T-helper 1 cell treated with Interleukin-12 subunit alpha and Interleukin-12 subunit beta and Interleukin-4 antibody, amounts not matched to agents 30 μg/mL and 1 μg/mL, for 36 hours (primary cell): ENCODE data around the gene TMEM218.
"Not testable (repeated sequence)": the region's sequence is repeated elsewhere in the genome, so short reads cannot be mapped to it uniquely, and the experiment has no call there.

Experiments used
- H3K27ac Mint-ChIP-seq: one replicate; pipeline ENCODE4 v1.8.0; 2021; ENCODE audit warnings: mild to moderate bottlenecking, mixed read lengths
- H3K27me3 Mint-ChIP-seq: one replicate; pipeline ENCODE4 v1.8.0; 2021; ENCODE audit warnings: low read depth, mixed read lengths
- H3K36me3 Mint-ChIP-seq: one replicate; pipeline ENCODE4 v1.8.0; 2021; ENCODE audit warnings: low read depth, mixed read lengths
- H3K4me1 Mint-ChIP-seq: one replicate; pipeline ENCODE4 v1.8.0; 2021; ENCODE audit warnings: low read depth, mixed read lengths
- H3K4me3 Mint-ChIP-seq: one replicate; pipeline ENCODE4 v1.8.0; 2021; ENCODE audit warnings: mild to moderate bottlenecking, moderate library complexity, mixed read lengths
- H3K9me3 Mint-ChIP-seq: one replicate; pipeline ENCODE4 v1.8.0; 2021; ENCODE audit warnings: mixed read lengths

Gene TMEM218

DNA sequence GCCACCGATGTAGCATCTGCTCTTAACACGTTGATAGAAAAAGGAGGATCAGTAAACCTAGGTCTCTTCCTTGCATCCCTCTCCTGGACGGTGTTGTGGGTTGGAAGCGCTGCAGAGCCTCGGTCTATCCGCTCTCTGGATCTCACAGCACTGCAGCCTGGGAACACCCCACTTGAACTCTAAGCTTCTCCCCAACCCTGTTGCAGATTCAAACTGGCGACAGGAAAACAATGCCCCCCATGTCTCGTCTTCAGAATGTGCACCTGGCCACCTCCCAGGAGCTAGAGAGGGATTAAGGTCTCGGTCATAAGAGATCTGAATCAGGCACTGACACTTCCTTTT lies 454 bp downstream of the TMEM218 start:
- H3K27me3 Mint-ChIP-seq, result no peaks in the 10 kb centered on the region
- H3K27ac Mint-ChIP-seq, result peak overlapping the region; percentile 98
- peaks cover 7% of the 10 kb centered on the region for H3K36me3 Mint-ChIP-seq
- peaks cover 20% of the 10 kb centered on the region for H3K4me1 Mint-ChIP-seq
- H3K9me3 Mint-ChIP-seq, result peaks cover 10% of the 10 kb centered on the region
- H3K4me3 Mint-ChIP-seq, result peak overlapping the region; percentile 100

DNA sequence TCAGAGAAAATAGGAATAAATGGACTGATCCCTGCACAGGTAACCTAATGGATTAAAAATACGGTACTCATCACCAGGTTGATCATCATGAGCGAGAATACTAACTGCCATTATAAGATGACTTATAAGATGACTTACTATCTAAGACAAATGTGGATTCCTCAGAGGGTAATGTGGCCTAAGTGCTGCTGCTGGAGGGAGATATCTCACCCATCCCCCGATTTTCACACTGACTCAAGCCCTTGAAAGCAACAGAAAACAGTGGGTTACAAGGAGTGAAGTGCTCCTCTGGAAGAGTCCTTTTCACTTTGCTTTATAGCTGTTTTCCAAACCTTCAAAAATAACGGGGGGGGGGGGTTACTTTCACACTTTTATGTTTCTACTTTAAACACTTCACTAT lies 920 bp downstream of the TMEM218 start:
- peak overlapping the region; percentile 100 for H3K4me3 Mint-ChIP-seq
- H3K36me3 Mint-ChIP-seq, result peaks cover 7% of the 10 kb centered on the region
- H3K4me1 Mint-ChIP-seq, result peaks cover 24% of the 10 kb centered on the region
- no peaks in the 10 kb centered on the region for H3K27me3 Mint-ChIP-seq
- H3K9me3 Mint-ChIP-seq, result peaks cover 10% of the 10 kb centered on the region
- H3K27ac Mint-ChIP-seq, result peak overlapping the region; percentile 98

DNA sequence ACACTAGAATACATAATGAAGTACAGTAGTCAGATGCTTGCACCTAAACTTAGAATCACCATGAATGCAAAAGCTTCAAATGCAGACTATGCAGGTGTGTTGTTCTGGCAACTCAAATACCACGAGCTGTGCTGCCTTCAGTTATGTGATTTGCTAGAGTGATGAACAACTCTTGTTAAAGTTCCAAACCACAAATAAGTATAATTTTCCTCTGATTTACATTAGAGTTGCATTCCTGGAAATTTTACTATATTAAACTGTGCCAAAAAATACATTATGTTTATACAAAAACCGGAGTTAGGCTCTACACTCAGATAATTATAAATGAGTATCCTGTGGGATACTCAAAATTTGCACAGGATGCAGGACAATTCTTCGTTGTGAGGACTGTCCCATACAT lies 3.0 kb downstream of the TMEM218 start:
- peaks cover 10% of the 10 kb centered on the region for H3K9me3 Mint-ChIP-seq
- no peaks in the 10 kb centered on the region for H3K27me3 Mint-ChIP-seq
- H3K36me3 Mint-ChIP-seq, result peaks cover 7% of the 10 kb centered on the region
- H3K4me1 Mint-ChIP-seq, result peaks cover 27% of the 10 kb centered on the region
- no peak overlapping the region for H3K27ac Mint-ChIP-seq
- no peak overlapping the region for H3K4me3 Mint-ChIP-seq

DNA sequence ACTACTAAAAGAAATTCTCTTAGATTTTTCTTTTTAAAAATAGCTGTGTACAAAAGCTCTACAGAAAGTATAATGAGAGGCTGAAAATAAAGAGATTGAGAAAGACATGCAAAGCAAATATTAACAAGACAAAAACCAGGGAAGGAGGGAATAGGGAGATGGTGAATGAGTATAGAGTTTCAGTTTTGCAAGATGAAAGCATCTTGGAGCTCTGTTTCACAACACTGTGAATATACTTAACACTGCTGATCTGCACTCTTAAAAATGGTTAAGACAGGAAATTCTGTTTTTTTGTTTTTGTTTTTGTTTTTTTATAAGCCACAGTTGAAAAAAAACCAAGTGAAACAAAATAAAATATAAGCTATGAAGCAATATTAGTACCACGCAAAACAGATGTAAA lies 5.5 kb downstream of the TMEM218 start:
- Mint-ChIP-seq H3K9me3 (no peaks in the 10 kb centered on the region), H3K36me3 (peaks cover 8% of the 10 kb centered on the region), H3K4me1 (peaks cover 19% of the 10 kb centered on the region), H3K4me3 (no peak overlapping the region), H3K27ac (no peak overlapping the region), H3K27me3 (no peaks in the 10 kb centered on the region)

DNA sequence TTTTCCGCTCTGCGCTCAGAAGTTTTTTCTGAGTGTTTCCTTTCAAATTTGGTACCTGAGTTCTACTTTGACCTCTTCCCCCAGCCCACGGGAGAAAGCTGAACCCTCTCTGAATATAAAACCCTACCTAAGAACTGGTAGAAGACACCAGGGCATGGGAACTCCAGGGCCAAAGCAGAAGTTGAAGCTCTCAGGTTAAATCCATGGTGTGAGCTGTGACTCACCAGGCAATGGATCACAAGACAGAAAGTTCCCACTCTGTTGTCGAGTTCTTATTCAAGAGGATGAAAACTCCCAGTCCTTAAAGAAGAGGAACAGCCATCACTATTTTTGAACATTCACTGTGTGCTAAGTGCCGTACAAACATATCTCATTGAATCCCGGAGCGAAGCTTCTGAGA lies 8.9 kb downstream of the TMEM218 start:
- Mint-ChIP-seq H3K9me3 (no peaks in the 10 kb centered on the region), H3K27me3 (no peaks in the 10 kb centered on the region), H3K4me1 (peaks cover 10% of the 10 kb centered on the region), H3K27ac (no peak overlapping the region), H3K4me3 (no peak overlapping the region), H3K36me3 (peaks cover 11% of the 10 kb centered on the region)

DNA sequence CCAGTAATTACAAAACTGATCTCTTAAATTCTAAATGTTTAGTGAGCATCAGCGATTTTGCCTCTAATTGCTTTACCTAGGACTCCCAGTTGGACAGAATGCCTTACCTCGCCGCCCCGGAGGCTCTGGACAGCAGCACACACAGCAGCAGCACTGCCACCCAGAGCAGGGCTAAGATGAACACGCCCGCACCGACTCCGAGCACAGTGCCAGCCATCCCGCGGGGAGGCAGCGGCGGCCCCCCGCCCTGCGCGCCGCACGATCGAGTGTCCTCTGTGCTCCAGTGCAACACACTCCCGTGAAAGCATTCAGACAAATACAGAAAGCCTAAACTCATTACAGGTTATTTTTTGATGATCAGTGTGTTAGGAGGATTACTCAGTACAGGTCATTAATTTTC lies 9.4 kb downstream of the TMEM218 start:
- Mint-ChIP-seq H3K4me1 (peaks cover 10% of the 10 kb centered on the region), H3K4me3 (no peak overlapping the region), H3K27me3 (no peaks in the 10 kb centered on the region), H3K36me3 (peaks cover 11% of the 10 kb centered on the region), H3K9me3 (no peaks in the 10 kb centered on the region), H3K27ac (no peak overlapping the region)

DNA sequence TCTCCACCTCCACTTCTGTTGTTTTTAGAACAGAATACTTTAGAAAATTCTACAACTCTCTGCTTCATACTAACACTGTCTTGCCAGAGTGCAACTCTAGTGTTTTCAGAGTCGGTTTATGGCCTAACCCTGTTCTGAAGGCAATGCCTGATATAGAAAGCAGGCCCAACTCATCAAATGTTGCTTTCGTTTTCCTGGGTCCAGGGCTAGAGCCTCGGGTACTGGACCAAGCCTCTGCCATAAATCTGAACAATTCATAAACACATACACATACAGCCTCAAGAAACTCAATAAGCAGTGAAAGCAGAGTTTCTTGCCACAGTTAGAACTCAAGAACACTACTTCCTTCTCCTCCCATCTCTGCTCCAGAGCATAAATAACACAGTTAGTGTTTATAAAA lies 9.8 kb downstream of the TMEM218 start:
- Mint-ChIP-seq H3K9me3 (no peaks in the 10 kb centered on the region), H3K36me3 (peaks cover 12% of the 10 kb centered on the region), H3K4me1 (peaks cover 10% of the 10 kb centered on the region), H3K27me3 (no peaks in the 10 kb centered on the region), H3K4me3 (no peak overlapping the region), H3K27ac (no peak overlapping the region)

DNA sequence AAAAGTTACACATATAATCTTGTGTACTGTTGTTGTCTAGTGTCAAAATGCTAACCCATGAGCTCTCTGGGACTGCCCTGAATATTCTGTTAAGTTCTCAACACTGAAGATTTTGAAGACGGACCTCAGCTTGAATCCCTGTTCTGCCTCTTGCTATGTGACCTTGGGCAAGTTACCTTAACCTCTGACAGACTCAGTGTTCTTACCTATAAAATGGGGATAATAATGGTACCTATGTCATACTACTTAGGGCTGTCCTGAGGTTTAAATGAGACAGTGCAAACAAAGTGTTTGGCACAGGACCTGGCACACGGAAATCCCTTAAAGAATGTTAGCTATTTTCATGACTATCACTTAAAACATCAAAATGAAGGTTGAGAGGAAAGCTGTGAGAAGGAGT lies 11.3 kb downstream of the TMEM218 start:
- Mint-ChIP-seq H3K9me3 (no peaks in the 10 kb centered on the region), H3K4me1 (no peaks in the 10 kb centered on the region), H3K27ac (no peak overlapping the region), H3K36me3 (peaks cover 14% of the 10 kb centered on the region), H3K27me3 (no peaks in the 10 kb centered on the region), H3K4me3 (no peak overlapping the region)

DNA sequence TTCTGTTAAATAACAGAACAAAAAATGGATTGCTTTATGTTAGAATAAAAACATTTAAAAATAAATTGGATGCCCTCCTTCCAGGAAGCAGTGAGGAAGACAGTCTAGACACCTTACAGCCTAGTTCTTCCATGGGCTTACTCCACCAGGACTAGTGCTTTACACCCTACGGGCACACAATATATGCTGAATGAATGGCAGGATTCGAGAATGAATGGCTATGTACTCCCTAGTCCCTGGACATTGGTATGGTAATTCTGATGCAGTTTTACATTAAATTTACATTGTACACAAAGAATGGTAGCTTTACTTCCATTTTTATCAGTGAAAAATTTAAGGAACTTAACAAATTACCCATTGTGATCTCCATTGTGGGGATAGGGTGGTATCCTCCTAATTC lies 16.7 kb downstream of the TMEM218 start:
- H3K4me3 Mint-ChIP-seq, result no peak overlapping the region
- no peaks in the 10 kb centered on the region for H3K27me3 Mint-ChIP-seq
- H3K27ac Mint-ChIP-seq, result no peak overlapping the region
- H3K4me1 Mint-ChIP-seq, result no peaks in the 10 kb centered on the region
- no peaks in the 10 kb centered on the region for H3K9me3 Mint-ChIP-seq
- H3K36me3 Mint-ChIP-seq, result peaks cover 7% of the 10 kb centered on the region

DNA sequence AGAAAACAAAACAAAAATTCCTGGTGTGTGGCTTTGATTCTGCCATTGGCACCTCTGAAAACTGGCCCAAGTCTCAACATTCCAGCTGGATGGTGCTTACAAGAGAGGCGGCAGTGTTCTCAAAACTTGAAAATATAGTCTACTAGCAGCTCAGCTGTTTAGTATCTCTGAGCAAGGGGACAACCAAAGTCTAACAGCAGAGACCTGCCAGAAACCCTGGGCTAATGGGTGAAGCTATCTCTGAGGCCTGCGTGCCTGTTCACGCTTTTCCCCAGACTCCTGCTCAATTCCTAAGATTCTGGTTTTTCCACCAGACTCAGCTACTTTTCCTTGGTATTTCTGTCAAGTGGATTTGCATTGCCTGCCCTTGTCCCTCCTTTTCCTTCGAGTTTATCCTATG lies 17.9 kb downstream of the TMEM218 start:
- H3K27ac Mint-ChIP-seq, result no peak overlapping the region
- H3K36me3 Mint-ChIP-seq, result peaks cover 4% of the 10 kb centered on the region
- no peaks in the 10 kb centered on the region for H3K9me3 Mint-ChIP-seq
- no peaks in the 10 kb centered on the region for H3K4me1 Mint-ChIP-seq
- no peak overlapping the region for H3K4me3 Mint-ChIP-seq
- H3K27me3 Mint-ChIP-seq, result no peaks in the 10 kb centered on the region

DNA sequence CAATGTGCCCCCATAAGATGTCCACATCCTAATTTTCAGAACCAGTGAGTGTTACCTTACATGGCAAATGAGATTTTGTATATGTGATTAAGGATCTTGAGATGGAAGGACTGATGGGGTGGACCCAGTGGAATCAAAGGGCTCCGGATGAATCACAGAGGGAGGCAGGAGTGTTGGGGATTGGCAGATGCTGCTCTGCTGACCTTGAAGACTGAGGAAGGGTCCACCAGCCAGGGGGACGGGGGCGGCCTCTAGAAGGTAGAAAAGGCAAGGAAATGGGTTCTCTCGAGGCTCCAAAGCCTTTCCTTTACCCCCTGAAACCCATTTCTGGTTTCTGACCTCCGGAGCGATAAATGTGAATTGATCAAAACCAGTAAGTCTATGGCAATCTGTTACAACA lies 18.8 kb downstream of the TMEM218 start:
- Mint-ChIP-seq H3K9me3 (no peaks in the 10 kb centered on the region), H3K36me3 (peaks cover 4% of the 10 kb centered on the region)

DNA sequence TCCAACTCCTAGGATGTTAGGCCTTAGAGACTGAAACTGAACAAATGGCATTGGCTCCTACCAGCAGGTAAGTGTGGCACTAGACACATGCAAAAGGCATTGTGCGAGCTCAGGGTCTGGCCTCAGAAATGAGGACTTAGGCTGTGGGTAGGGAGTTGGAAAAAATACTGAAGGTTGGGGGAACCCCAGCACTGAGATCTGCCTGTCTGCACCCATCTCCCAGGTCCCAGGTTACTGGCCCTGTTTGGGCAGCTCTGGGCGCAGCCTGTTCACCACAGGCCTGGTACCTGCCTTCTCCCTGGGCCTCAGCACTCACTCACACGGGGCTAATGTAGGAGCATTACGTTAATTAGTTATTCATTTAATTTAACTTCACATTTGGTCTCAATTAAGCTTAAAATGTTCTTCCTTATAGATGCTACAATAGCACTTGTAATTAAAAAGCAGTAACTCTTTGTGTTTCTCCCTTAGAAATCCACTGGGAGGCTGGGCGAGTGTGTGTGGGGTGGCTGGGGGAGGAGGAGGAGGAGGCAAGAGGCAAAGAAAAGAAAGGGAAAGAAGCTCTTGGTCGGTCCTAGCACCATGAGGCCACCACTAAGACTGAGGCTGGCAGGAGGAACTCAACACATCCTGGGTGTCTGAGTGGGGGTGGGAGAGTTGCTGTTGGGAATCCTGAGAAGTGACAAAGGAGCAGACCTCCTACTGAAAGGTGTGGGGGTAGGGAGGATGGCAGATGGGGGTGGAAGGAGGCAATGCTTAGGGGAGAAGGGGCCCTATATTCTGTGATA lies 19.4 kb downstream of the TMEM218 start:
- Mint-ChIP-seq H3K4me3 (no peak overlapping the region), H3K27me3 (no peaks in the 10 kb centered on the region), H3K9me3 (no peaks in the 10 kb centered on the region), H3K27ac (no peak overlapping the region), H3K36me3 (peaks cover 4% of the 10 kb centered on the region), H3K4me1 (no peaks in the 10 kb centered on the region)

More for the DNA sequence above, 18.8 kb downstream of the TMEM218 start:
- Mint-ChIP-seq H3K27ac (no peak overlapping the region), H3K4me1 (no peaks in the 10 kb centered on the region), H3K4me3 (no peak overlapping the region), H3K27me3 (no peaks in the 10 kb centered on the region)

DNA sequence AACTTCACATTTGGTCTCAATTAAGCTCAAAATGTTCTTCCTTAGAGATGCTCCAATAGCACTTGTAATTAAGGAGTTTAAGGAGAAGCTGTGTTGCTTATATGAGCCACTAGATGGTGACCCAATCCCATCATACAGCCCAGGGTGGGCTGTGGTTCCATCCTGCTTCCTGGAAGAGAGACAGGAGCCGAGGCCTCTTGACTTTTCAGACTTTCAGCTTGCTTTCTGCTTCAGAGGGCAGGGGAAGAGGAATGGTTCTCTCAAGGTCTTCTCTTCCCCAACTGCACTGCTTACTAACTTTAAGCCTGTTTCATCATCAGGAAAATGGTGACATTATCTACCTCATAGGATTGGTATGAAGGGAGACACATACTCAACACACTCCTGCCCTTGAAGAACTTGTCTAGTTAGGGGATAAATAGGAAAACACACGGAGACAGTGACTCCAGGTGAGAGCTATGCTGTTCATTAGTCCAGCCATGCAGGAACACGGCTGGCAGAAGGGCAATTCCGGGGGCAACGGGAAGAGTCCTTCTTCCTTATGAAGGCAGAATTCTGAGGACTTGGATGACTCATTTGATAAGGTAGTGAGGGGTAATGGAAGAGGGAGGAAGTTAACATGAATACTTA lies 20.1 kb downstream of the TMEM218 start:
- Mint-ChIP-seq H3K4me1 (no peaks in the 10 kb centered on the region), H3K27ac (no peak overlapping the region), H3K4me3 (no peak overlapping the region), H3K9me3 (no peaks in the 10 kb centered on the region), H3K27me3 (no peaks in the 10 kb centered on the region), H3K36me3 (no peaks in the 10 kb centered on the region)

DNA sequence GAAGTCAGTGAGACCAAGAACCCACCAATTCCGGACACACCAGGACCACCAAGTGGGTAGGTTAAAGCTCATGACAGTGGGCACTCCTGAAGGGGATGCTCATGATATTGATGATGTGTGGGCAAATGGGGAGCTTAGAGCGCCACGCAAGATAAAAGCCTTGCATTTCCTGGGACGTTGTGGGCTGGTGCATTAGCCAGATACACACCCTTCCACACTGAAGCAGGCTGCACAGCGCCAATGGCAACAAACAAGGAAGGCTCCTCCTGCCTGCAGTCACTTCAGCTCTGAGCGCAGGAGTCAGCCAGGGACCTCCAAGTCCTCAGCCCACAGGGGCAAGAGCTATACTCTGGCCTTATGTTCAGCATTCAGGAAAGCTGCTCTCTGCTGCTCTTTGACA lies 20.6 kb downstream of the TMEM218 start:
- Mint-ChIP-seq H3K27me3 (no peaks in the 10 kb centered on the region), H3K4me3 (no peak overlapping the region), H3K36me3 (no peaks in the 10 kb centered on the region), H3K27ac (no peak overlapping the region), H3K4me1 (no peaks in the 10 kb centered on the region), H3K9me3 (no peaks in the 10 kb centered on the region)

DNA sequence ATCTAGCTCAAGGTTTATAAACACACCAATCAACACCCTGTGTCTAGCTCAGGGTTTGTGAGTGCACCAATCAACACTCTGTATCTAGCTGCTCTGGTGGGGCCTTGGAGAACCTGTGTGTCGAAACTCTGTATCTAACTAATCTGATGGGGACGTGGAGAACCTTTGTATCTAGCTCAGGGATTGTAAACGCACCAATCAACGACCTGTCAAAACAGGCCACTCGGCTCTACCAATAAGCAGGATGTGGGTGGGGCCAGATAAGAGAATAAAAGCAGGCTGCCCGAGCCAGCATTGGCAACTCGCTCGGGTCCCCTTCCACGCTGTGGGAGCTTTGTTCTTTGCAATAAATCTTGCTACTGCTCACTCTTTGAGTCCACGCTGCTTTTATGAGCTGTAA lies 21.3 kb downstream of the TMEM218 start:
- not testable (repeated sequence) for H3K4me3 Mint-ChIP-seq, H3K9me3 Mint-ChIP-seq, H3K27me3 Mint-ChIP-seq, H3K36me3 Mint-ChIP-seq, H3K4me1 Mint-ChIP-seq, H3K27ac Mint-ChIP-seq
